ENCODE results near the gene PAK6.

DNA sequence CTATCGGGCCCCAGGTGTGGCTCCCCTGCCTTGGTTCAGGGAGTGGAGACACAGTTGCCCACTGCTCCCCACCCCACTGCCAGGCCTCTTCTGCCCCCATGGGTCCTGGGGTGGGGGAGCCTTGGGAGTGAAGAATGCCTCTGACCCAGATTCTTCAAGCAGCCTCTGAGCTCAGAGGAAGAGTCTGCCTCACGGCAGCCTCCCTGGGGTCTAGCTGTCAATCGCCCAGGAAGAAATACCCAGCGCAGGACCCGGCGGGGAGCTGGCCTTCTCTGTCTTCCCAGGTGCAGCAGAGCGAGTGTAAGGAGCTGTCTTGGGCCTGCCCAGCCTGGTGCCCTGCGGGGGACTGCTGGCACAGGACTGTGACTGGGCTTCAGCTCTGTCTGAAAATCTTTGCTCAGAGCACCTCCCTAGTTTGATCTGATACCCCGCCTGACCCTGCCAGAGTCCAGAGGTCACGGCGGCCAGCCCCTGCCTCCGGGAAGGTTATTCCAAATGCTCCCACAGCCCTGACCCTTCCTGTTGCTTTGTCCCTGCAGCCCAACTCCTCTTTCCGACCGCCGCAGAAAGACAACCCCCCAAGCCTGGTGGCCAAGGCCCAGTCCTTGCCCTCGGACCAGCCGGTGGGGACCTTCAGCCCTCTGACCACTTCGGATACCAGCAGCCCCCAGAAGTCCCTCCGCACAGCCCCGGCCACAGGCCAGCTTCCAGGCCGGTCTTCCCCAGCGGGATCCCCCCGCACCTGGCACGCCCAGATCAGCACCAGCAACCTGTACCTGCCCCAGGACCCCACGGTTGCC, 33.0 kb downstream of the PAK6 start:
- TF ChIP-seq, protein P1, sequence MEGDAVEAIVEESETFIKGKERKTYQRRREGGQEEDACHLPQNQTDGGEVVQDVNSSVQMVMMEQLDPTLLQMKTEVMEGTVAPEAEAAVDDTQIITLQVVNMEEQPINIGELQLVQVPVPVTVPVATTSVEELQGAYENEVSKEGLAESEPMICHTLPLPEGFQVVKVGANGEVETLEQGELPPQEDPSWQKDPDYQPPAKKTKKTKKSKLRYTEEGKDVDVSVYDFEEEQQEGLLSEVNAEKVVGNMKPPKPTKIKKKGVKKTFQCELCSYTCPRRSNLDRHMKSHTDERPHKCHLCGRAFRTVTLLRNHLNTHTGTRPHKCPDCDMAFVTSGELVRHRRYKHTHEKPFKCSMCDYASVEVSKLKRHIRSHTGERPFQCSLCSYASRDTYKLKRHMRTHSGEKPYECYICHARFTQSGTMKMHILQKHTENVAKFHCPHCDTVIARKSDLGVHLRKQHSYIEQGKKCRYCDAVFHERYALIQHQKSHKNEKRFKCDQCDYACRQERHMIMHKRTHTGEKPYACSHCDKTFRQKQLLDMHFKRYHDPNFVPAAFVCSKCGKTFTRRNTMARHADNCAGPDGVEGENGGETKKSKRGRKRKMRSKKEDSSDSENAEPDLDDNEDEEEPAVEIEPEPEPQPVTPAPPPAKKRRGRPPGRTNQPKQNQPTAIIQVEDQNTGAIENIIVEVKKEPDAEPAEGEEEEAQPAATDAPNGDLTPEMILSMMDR (IDR thresholded peaks at IDR 0.05; ENCODE audit: low read length): no peak
- no peak for TF ChIP-seq EZH2 (optimal IDR thresholded peaks at IDR 0.05; ENCODE audit: low read depth, low read length)
